ENCODE data around the gene SPANXA2. TPM values are rescaled to one million over a fixed set of nuclear protein-coding genes. Genes with fewer than 3 reads are reported as not detected.
"Not testable (repeated sequence)": the region's sequence is repeated elsewhere in the genome, so short reads cannot be mapped to it uniquely, and the experiment has no call there.

SPANXA2 gene, protein sequence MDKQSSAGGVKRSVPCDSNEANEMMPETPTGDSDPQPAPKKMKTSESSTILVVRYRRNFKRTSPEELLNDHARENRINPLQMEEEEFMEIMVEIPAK
- 160 and 223 TPM in 2 replicates for total RNA-seq (2014; rRNA removed; shearing (Covaris generic))

DNA sequence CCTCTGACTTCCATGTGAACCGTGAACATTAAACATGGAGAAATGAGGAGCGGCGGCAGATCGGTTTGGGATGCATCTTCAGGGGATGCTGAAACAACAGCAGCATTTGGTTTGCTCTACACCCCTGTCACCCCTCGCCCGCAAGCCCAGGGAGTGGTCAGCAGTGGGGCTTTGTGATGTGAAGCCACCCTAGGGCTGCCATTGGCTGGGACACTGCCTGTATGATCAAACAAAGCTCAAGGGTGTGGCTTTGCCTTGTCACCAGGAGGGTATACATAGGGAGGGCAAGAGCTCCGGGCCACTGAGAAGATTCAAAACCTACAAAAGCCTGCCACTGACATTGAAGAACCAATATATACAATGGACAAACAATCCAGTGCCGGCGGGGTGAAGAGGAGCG lies at the start of gene SPANXA2:
TSS of gene SPANXA2 (plus strand) at position 301 of the 400 bp plus-strand sequence. CDS start at position 361, 60 bp downstream.
- DNase-seq (ENCODE audit: low spot score) = not testable (repeated sequence)

DNA sequence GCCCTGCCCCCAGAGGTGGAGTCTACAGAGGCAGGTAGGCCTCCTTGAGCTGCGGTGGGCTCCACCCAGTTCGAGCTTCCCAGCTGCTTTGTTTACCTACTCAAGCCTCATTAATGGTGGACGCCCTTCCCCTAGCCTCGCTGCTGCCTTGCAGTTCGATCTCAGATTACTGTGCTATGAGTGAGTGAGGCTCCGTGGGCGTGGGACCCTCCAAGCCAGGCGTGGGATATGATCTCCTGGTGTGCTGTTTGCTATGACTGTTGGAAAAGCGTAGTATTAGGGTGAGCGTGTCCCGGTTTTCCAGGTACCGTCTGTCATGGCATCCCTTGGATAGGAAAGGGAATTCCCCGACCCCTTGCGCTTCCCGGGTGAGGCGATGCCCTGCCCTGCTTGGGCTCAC lies 47.0 kb upstream of the SPANXA2 start:
- not testable (repeated sequence) for DNase-seq (ENCODE audit: low spot score)

DNA sequence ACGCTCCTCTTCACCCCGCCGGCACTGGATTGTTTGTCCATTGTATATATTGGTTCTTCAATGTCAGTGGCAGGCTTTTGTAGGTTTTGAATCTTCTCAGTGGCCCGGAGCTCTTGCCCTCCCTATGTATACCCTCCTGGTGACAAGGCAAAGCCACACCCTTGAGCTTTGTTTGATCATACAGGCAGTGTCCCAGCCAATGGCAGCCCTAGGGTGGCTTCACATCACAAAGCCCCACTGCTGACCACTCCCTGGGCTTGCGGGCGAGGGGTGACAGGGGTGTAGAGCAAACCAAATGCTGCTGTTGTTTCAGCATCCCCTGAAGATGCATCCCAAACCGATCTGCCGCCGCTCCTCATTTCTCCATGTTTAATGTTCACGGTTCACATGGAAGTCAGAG lies 4.9 kb upstream of the SPANXA2 start, which contains the start of gene SPANXA1:
TSS of gene SPANXA1 (minus strand) at position 101 of the 400 bp plus-strand sequence. CDS start at position 41, 60 bp downstream.
- DNase-seq (ENCODE audit: low spot score) = not testable (repeated sequence)

DNA sequence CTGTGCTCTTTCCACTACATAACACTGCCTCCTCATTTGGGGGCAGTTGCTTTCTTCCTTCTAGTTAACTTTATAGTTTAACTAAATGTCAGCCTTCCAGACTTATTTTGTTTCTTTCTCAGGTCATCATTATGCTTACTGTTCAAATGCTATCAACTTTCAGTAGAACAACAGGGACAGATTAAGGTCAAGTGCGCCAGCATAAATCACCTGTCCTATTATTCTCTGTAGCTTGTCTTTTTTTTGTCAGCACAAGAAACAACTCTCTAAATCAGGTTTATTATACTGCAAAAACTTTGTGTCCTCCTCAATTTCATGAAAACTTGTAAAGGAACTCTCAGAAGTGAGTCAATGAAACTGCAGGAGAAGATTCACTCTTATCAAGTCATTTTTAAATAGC lies 19.6 kb downstream of the SPANXA2 start:
- no peak for DNase-seq (ENCODE audit: low spot score)

DNA sequence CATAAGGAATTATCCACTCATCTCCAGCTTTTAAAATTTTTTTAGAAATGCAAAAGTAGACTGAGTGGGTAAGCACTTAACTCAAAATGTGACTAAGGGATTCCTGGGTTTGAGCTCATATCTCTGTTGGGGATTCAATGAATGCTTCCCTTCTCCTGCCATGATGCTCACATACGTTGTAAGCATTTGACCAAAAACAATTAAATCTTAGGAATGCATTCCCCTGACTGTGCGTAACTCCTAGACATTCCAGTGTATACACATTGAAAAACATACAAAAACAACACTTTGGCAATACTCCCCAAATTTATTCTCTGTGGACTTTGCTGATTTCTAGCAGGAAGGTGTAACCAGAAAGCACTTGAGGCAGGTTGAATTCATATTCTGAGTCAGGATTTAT lies 29.8 kb downstream of the SPANXA2 start:
- no peak for DNase-seq (ENCODE audit: low spot score)

DNA sequence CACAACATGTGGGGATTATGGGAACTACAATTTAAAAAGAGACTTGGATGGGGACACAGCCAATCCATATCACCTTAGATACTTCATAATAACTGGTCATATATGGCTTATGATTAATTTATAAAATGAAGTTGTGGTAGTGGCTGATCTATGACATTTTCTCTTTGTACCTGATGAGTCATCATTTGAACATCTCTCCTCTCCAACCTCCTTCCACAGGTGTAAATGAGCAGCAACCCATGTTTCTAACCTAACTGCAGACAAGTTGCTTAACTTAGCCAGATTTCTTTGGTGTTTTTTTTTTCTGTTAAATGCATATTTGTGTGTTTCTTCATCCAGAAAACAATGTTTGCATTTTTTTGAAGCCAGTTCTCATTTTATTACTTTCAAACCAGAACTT lies 42.6 kb downstream of the SPANXA2 start:
- no peak for DNase-seq (ENCODE audit: low spot score)

DNA sequence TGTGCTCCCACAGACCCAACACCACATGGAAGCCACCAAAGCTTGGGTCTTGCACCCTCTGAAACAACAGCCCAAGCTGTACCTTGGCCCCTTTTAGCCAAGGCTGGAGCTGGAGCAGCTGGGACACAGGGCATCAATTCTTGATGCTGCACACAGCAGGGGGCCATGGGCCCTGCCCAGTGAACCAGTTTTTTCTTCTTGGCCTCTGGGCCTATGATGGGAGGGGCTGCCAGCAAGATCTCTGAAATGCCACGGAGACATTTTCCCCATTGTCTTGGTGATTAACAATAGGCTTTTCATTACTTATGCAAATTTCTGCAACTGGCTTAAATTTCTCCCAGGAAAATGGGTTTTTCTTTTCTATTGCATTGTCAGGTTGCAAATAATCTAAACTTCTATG lies 49.0 kb downstream of the SPANXA2 start:
- no peak for DNase-seq (ENCODE audit: low spot score)

Other genes starting within 250 kb of the SPANXA2 start
- 17.0 TPM in 1 of 2 replicates, not detected in the other for gene SPANXA1, start 5.0 kb upstream of the SPANXA2 start, total RNA-seq (2014; rRNA removed; shearing (Covaris generic))
- gene SPANXD, start 109.0 kb downstream of the SPANXA2 start, total RNA-seq (2014; rRNA removed; shearing (Covaris generic)) = 65.9 and 74.7 TPM in 2 replicates
- gene MAGEC3, start 248.6 kb downstream of the SPANXA2 start, total RNA-seq (2014; rRNA removed; shearing (Covaris generic)) = not detected in 2 replicates